ENCODE measurements around the gene GNG7.
"Not testable (repeated sequence)": the region's sequence is repeated elsewhere in the genome, so short reads cannot be mapped to it uniquely, and the experiment has no call there.

The GNG7 gene

GRCh38 chr19:2591537-2592291 lies 110.8 kb downstream of the GNG7 start:
- no peak for DNase-seq

GRCh38 chr19:2590630-2591399 lies 111.7 kb downstream of the GNG7 start:
- DNase-seq, result no peak

GRCh38 chr19:2589441-2589840 lies 113.1 kb downstream of the GNG7 start:
- DNase-seq, result no peak

GRCh38 chr19:2588081-2588777 lies 114.3 kb downstream of the GNG7 start:
- DNase-seq, result no peak

GRCh38 chr19:2587001-2587719 lies 115.3 kb downstream of the GNG7 start:
- DNase-seq, result no peak

GRCh38 chr19:2586196-2586595 lies 116.3 kb downstream of the GNG7 start:
- DNase-seq, result no peak

- no peak for DNase-seq
Observed at GRCh38 chr19:2584002-2584401, 118.5 kb downstream of the GNG7 start.

GRCh38 chr19:2582984-2583956 lies 119.2 kb downstream of the GNG7 start:
- DNase-seq, result no peak

- not testable (repeated sequence) for DNase-seq
Observed at GRCh38 chr19:2580396-2580795, 122.1 kb downstream of the GNG7 start.

- DNase-seq, result no peak
Observed at GRCh38 chr19:2579678-2580280, 122.7 kb downstream of the GNG7 start.

- DNase-seq, result peak; percentile 40
Observed at GRCh38 chr19:2578901-2579677, 123.4 kb downstream of the GNG7 start.

GRCh38 chr19:2578391-2578890 lies 124.1 kb downstream of the GNG7 start:
- DNase-seq, result no peak

- no peak for DNase-seq
Observed at GRCh38 chr19:2577722-2578335, 124.7 kb downstream of the GNG7 start.

- DNase-seq, result no peak
Observed at GRCh38 chr19:2575734-2576481, 126.6 kb downstream of the GNG7 start.

GRCh38 chr19:2574971-2575630 lies 127.4 kb downstream of the GNG7 start:
- no peak for DNase-seq

- DNase-seq, result no peak
Observed at GRCh38 chr19:2574478-2574931, 128.0 kb downstream of the GNG7 start.

- DNase-seq, result no peak
Observed at GRCh38 chr19:2573916-2574315, 128.6 kb downstream of the GNG7 start.

GRCh38 chr19:2572152-2572551 lies 130.3 kb downstream of the GNG7 start:
- DNase-seq, result not testable (repeated sequence)

Data from activated T-cell treated with anti-CD3 and anti-CD28 coated beads for 4 hours (primary cell).